ENCODE data around the gene SMYD3.
A peak's percentile ranks its signal among the peaks of the same experiment; 100 is the strongest.

The SMYD3 gene

GRCh38 chr1:246142320-246142893 is 364.7 kb downstream of the SMYD3 start:
- DNase-seq, result no peak

- DNase-seq, result no peak
Observed at GRCh38 chr1:246141306-246141705, 365.8 kb downstream of the SMYD3 start.

GRCh38 chr1:246139745-246140182 is 367.3 kb downstream of the SMYD3 start:
- DNase-seq, result no peak

- DNase-seq, result no peak
Observed at GRCh38 chr1:246138781-246139180, 368.3 kb downstream of the SMYD3 start.

GRCh38 chr1:246136477-246136876 is 370.6 kb downstream of the SMYD3 start:
- DNase-seq, result no peak

GRCh38 chr1:246134789-246135188 is 372.3 kb downstream of the SMYD3 start:
- DNase-seq, result no peak

- no peak for DNase-seq
Observed at GRCh38 chr1:246131095-246131494, 376.0 kb downstream of the SMYD3 start.

GRCh38 chr1:246128494-246129069 is 378.5 kb downstream of the SMYD3 start:
- no peak for DNase-seq

- DNase-seq, result no peak
Observed at GRCh38 chr1:246126580-246126979, 380.5 kb downstream of the SMYD3 start.

GRCh38 chr1:246122071-246122470 is 385.0 kb downstream of the SMYD3 start:
- DNase-seq, result no peak

GRCh38 chr1:246121533-246121932 is 385.5 kb downstream of the SMYD3 start:
- no peak for DNase-seq

GRCh38 chr1:246117066-246117791 is 389.9 kb downstream of the SMYD3 start:
- DNase-seq, result peak; percentile 33 to 83 (median 60)

GRCh38 chr1:246114369-246114768 is 392.7 kb downstream of the SMYD3 start:
- no peak for DNase-seq

- peak in 3 of 4 experiments; percentile 9 to 21 (median 19) for DNase-seq
Observed at GRCh38 chr1:246113555-246114095, 393.5 kb downstream of the SMYD3 start.

GRCh38 chr1:246111570-246111969 is 395.5 kb downstream of the SMYD3 start:
- DNase-seq, result peak in 1 of 4 experiments; percentile 14

- DNase-seq, result no peak
Observed at GRCh38 chr1:246110343-246111219, 396.5 kb downstream of the SMYD3 start.

- DNase-seq, result no peak
Observed at GRCh38 chr1:246108278-246108925, 398.7 kb downstream of the SMYD3 start.

GRCh38 chr1:246107516-246108277 is 399.4 kb downstream of the SMYD3 start:
- no peak for DNase-seq

- DNase-seq, result peak in 2 of 4 experiments; percentile 8 to 77
Observed at GRCh38 chr1:246106342-246106763, 400.7 kb downstream of the SMYD3 start.

GRCh38 chr1:246104927-246105326 is 402.2 kb downstream of the SMYD3 start:
- peak in 1 of 4 experiments; percentile 14 for DNase-seq

GRCh38 chr1:246099570-246099969 is 407.5 kb downstream of the SMYD3 start:
- no peak for DNase-seq
